Measurements from ENCODE around the gene ANGPTL7. TPM values are rescaled to one million over a fixed set of nuclear protein-coding genes. Genes with fewer than 3 reads are reported as not detected.

ANGPTL7 gene
- total RNA-seq, 1 experiment from 2014 or later = not detected

DNA sequence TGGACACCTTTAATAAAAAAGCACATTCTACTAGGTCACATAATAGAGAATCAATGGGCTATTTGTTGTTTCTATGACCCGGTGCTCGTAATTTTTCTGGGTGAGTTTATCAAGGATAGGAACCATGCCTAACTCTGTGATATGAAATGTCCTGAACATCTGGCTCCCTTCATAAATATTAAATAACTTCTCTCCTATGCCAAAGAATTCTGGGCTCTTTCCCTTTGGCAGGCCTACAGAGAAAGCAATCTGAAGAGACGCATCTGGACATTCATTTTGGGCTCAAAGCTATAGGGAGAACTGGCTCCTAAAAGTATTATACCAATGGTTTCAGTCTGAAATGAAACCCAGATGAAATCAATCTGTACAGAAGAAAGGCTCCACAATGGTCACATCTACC, 38.8 kb upstream of the ANGPTL7 start (continued):
- TF ChIP-seq JUN (CRISPR knock-in tag; IDR thresholded peaks at IDR 0.05) (no peak), ELF4 (CRISPR knock-in tag; IDR thresholded peaks at IDR 0.05; ENCODE audit: low read depth) (no peak)
- TF ChIP-seq, protein P1, sequence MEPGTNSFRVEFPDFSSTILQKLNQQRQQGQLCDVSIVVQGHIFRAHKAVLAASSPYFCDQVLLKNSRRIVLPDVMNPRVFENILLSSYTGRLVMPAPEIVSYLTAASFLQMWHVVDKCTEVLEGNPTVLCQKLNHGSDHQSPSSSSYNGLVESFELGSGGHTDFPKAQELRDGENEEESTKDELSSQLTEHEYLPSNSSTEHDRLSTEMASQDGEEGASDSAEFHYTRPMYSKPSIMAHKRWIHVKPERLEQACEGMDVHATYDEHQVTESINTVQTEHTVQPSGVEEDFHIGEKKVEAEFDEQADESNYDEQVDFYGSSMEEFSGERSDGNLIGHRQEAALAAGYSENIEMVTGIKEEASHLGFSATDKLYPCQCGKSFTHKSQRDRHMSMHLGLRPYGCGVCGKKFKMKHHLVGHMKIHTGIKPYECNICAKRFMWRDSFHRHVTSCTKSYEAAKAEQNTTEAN (CRISPR knock-in tag; IDR thresholded peaks at IDR 0.05) = no peak

DNA sequence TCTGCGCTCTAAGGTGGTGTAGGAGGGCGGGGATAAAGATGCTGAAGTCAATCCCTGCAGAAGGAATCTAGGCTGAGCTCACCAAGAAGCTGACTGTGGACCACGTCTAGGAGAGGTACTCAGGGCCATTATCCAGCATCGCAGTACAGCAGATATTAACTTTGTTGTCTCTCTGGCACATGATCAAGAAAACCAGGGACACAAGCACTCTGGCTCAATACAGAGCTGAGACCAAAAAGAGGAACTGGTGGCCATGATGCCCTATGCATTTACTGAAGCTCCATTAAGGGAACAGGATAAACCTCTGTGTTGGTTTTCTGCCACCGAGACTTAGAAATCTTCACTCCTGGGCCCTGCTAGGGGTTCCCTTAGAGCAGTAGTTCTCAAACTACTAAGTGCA, 38.0 kb upstream of the ANGPTL7 start:
- Mint-ChIP-seq H3K9me3 (no peaks in the 10 kb centered on the region), H3K36me3 (peaks cover 28% of the 10 kb centered on the region), H3K27me3 (ENCODE audit: low read depth) (no peaks in the 10 kb centered on the region), H3K4me3 (no peak overlapping the region), H3K4me1 (peaks cover 12% of the 10 kb centered on the region), H3K27ac (no peak overlapping the region)
- ATAC-seq (no peak), DNase-seq (ENCODE audit: low spot score) (no peak)
- ChIA-PET POLR2A (no interaction called here), CTCF (interaction anchor here (1.0 to 1.4 kb wide), 2 partner anchors 113 to 114 kb away, joined by 3 read pairs; no protein-coding TSS in a partner anchor)
- no peak for TF ChIP-seq ZNF416 (CRISPR knock-in tag; IDR thresholded peaks at IDR 0.05)
- TF ChIP-seq, protein P2, sequence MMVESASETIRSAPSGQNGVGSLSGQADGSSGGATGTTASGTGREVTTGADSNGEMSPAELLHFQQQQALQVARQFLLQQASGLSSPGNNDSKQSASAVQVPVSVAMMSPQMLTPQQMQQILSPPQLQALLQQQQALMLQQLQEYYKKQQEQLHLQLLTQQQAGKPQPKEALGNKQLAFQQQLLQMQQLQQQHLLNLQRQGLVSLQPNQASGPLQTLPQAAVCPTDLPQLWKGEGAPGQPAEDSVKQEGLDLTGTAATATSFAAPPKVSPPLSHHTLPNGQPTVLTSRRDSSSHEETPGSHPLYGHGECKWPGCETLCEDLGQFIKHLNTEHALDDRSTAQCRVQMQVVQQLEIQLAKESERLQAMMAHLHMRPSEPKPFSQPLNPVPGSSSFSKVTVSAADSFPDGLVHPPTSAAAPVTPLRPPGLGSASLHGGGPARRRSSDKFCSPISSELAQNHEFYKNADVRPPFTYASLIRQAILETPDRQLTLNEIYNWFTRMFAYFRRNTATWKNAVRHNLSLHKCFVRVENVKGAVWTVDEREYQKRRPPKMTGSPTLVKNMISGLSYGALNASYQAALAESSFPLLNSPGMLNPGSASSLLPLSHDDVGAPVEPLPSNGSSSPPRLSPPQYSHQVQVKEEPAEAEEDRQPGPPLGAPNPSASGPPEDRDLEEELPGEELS (CRISPR knock-in tag; IDR thresholded peaks at IDR 0.05) = no peak
- TF ChIP-seq, protein P3, sequence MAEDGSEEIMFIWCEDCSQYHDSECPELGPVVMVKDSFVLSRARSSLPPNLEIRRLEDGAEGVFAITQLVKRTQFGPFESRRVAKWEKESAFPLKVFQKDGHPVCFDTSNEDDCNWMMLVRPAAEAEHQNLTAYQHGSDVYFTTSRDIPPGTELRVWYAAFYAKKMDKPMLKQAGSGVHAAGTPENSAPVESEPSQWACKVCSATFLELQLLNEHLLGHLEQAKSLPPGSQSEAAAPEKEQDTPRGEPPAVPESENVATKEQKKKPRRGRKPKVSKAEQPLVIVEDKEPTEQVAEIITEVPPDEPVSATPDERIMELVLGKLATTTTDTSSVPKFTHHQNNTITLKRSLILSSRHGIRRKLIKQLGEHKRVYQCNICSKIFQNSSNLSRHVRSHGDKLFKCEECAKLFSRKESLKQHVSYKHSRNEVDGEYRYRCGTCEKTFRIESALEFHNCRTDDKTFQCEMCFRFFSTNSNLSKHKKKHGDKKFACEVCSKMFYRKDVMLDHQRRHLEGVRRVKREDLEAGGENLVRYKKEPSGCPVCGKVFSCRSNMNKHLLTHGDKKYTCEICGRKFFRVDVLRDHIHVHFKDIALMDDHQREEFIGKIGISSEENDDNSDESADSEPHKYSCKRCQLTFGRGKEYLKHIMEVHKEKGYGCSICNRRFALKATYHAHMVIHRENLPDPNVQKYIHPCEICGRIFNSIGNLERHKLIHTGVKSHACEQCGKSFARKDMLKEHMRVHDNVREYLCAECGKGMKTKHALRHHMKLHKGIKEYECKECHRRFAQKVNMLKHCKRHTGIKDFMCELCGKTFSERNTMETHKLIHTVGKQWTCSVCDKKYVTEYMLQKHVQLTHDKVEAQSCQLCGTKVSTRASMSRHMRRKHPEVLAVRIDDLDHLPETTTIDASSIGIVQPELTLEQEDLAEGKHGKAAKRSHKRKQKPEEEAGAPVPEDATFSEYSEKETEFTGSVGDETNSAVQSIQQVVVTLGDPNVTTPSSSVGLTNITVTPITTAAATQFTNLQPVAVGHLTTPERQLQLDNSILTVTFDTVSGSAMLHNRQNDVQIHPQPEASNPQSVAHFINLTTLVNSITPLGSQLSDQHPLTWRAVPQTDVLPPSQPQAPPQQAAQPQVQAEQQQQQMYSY (CRISPR knock-in tag; IDR thresholded peaks at IDR 0.05) = no peak
- TF ChIP-seq FOXP1 (CRISPR knock-in tag; IDR thresholded peaks at IDR 0.05; ENCODE audit: borderline replicate concordance) = no peak
- TF ChIP-seq, protein P1 (CRISPR knock-in tag; IDR thresholded peaks at IDR 0.05) = no peak
- TF ChIP-seq, protein P4, sequence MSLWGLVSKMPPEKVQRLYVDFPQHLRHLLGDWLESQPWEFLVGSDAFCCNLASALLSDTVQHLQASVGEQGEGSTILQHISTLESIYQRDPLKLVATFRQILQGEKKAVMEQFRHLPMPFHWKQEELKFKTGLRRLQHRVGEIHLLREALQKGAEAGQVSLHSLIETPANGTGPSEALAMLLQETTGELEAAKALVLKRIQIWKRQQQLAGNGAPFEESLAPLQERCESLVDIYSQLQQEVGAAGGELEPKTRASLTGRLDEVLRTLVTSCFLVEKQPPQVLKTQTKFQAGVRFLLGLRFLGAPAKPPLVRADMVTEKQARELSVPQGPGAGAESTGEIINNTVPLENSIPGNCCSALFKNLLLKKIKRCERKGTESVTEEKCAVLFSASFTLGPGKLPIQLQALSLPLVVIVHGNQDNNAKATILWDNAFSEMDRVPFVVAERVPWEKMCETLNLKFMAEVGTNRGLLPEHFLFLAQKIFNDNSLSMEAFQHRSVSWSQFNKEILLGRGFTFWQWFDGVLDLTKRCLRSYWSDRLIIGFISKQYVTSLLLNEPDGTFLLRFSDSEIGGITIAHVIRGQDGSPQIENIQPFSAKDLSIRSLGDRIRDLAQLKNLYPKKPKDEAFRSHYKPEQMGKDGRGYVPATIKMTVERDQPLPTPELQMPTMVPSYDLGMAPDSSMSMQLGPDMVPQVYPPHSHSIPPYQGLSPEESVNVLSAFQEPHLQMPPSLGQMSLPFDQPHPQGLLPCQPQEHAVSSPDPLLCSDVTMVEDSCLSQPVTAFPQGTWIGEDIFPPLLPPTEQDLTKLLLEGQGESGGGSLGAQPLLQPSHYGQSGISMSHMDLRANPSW (CRISPR knock-in tag; conservative IDR thresholded peaks at IDR 0.05; ENCODE audit: low read depth) = no peak
- no peak for TF ChIP-seq EMX1 (CRISPR knock-in tag; IDR thresholded peaks at IDR 0.05)
- TF ChIP-seq, protein P5, sequence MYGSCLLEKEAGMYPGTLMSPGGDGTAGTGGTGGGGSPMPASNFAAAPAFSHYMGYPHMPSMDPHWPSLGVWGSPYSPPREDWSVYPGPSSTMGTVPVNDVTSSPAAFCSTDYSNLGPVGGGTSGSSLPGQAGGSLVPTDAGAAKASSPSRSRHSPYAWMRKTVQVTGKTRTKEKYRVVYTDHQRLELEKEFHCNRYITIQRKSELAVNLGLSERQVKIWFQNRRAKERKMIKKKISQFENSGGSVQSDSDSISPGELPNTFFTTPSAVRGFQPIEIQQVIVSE (CRISPR knock-in tag; IDR thresholded peaks at IDR 0.05; ENCODE audit: borderline replicate concordance) = no peak
- no peak for TF ChIP-seq CBFB (CRISPR knock-in tag; IDR thresholded peaks at IDR 0.05; ENCODE audit: low read depth)
- no peak for TF ChIP-seq ELF4 (CRISPR knock-in tag; IDR thresholded peaks at IDR 0.05; ENCODE audit: low read depth)
- TF ChIP-seq ESRRA (CRISPR knock-in tag; IDR thresholded peaks at IDR 0.05; ENCODE audit: borderline replicate concordance) = no peak
- TF ChIP-seq ETV6 (CRISPR knock-in tag; IDR thresholded peaks at IDR 0.05) = no peak
- TF ChIP-seq, protein P6, sequence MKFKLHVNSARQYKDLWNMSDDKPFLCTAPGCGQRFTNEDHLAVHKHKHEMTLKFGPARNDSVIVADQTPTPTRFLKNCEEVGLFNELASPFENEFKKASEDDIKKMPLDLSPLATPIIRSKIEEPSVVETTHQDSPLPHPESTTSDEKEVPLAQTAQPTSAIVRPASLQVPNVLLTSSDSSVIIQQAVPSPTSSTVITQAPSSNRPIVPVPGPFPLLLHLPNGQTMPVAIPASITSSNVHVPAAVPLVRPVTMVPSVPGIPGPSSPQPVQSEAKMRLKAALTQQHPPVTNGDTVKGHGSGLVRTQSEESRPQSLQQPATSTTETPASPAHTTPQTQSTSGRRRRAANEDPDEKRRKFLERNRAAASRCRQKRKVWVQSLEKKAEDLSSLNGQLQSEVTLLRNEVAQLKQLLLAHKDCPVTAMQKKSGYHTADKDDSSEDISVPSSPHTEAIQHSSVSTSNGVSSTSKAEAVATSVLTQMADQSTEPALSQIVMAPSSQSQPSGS (CRISPR knock-in tag; IDR thresholded peaks at IDR 0.05; ENCODE audit: borderline replicate concordance, low read depth) = no peak
- TF ChIP-seq, protein P7, sequence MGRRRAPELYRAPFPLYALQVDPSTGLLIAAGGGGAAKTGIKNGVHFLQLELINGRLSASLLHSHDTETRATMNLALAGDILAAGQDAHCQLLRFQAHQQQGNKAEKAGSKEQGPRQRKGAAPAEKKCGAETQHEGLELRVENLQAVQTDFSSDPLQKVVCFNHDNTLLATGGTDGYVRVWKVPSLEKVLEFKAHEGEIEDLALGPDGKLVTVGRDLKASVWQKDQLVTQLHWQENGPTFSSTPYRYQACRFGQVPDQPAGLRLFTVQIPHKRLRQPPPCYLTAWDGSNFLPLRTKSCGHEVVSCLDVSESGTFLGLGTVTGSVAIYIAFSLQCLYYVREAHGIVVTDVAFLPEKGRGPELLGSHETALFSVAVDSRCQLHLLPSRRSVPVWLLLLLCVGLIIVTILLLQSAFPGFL (CRISPR knock-in tag; IDR thresholded peaks at IDR 0.05; ENCODE audit: borderline replicate concordance) = no peak
- TF ChIP-seq, protein P8, sequence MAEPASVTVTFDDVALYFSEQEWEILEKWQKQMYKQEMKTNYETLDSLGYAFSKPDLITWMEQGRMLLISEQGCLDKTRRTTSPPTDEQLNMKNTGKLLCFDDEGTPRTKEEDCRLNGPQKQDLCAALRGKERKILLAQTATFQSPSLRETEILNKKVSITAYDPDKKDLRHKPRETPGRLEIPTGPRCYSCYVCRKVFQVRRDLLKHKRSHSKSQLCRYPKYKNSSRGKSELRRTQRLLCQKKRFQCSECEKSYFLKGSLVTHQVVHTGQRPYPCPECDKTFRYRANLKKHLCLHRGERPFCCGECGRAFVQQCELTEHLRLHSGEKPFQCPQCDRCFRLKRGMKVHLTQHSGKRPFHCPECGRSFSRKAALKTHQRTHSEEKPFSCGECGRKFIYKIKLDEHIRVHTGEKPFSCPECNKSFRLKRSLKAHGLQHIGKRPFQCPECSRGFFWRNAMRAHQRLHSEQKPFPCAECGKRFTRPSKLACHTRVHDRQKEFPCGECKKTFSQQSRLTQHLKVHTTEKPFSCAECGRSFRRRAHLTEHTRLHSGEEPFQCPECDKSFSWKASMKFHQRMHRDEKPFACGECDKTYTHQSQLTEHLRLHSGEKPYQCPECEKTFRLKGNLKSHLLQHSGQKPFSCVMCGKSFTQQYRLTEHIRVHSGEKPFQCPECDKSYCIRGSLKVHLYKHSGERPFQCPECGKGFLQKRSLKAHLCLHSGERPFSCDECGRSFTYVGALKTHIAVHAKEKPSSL (CRISPR knock-in tag; conservative IDR thresholded peaks at IDR 0.05) = no peak

All from WTC11 (cell line).